H1 (cell line): ENCODE data around the gene FOLR1. TPM values are rescaled to one million over a fixed set of nuclear protein-coding genes. Genes with fewer than 3 reads are reported as not detected.

ENCODE experiments used
- CTCF ChIA-PET: fragments of 300-600 bp; sonication (Branson Sonifier 250); formaldehyde crosslinking; loops from one replicate; lab custom pipeline; 2021; ENCODE audit not compliant: partially characterized antibody; lab: Charles Lee
- POLR2A ChIA-PET: fragments of 300-600 bp; sonication (Branson Sonifier 250); formaldehyde crosslinking; loops from one replicate; lab custom pipeline; 2021; ENCODE audit warnings: inconsistent platforms; ENCODE audit not compliant: partially characterized antibody; lab: Charles Lee
- DNase-seq, 2 experiments: peaks; one replicate each; pipeline versions ENCODE4 v3.0.0 to v3.0.0-alpha.2; 2010 to 2022; ENCODE audit warnings: low spot score in 2 of 2, low read depth in 1 of 2, mixed read lengths in 1 of 2
- FAIRE-seq: peaks from 2 replicates; lab custom pipeline; 2011; peaks lifted over from hg19 to GRCh38; lab: Jason Lieb, UNC
- H2AFZ ChIP-seq: 2 replicates; pipeline ENCODE4 v1.8.1; 2012; ENCODE audit warnings: low read length, inconsistent platforms
- H2AK5ac ChIP-seq: 2 replicates; pipeline ENCODE4 v1.6.1; 2013; ENCODE audit warnings: low read depth, low read length
- H2BK120ac ChIP-seq: replicated peaks from 2 replicates; pipeline ENCODE3; 2013; ENCODE audit warnings: low read depth, low read length, inconsistent platforms
- H2BK12ac ChIP-seq: 2 replicates; pipeline ENCODE4 v1.6.1; 2013; ENCODE audit warnings: low read depth, low read length
- H2BK15ac ChIP-seq: 2 replicates; pipeline ENCODE4 v1.6.1; 2013; ENCODE audit warnings: low read length
- H2BK20ac ChIP-seq: 2 replicates; pipeline ENCODE4 v1.6.1; 2013; ENCODE audit warnings: low read length
- H2BK5ac ChIP-seq: 2 replicates; pipeline ENCODE4 v1.6.1; 2013; ENCODE audit warnings: low read depth, low read length
- H3K14ac ChIP-seq: 2 replicates; pipeline ENCODE4 v1.6.1; 2013; ENCODE audit warnings: inconsistent platforms; ENCODE audit not compliant: insufficient read length
- H3K18ac ChIP-seq: 2 replicates; pipeline ENCODE4 v1.6.1; 2013; ENCODE audit warnings: low read length; ENCODE audit errors: extremely low read depth
- H3K23ac ChIP-seq: 2 replicates; pipeline ENCODE4 v1.6.1; 2013; ENCODE audit warnings: inconsistent platforms; ENCODE audit not compliant: insufficient read length
- H3K23me2 ChIP-seq: 2 replicates; pipeline ENCODE4 v1.6.1; 2013; ENCODE audit warnings: low read depth, low read length
- H3K27ac ChIP-seq: 2 replicates; pipeline ENCODE4 v1.6.1; 2011; ENCODE audit warnings: low read depth, low read length, inconsistent platforms
- H3K27me3 ChIP-seq, 4 experiments: replicated peaks in 1 of 4; 1 replicate in 1 of 4; 2 replicates in 3 of 4; pipeline versions ENCODE4 v1.6.1 to v1.8.1; 2011 to 2013; ENCODE audit warnings: low read length in 3 of 4, mild to moderate bottlenecking in 3 of 4, inconsistent platforms in 2 of 4, mixed read lengths in 2 of 4, moderate library complexity in 1 of 4; ENCODE audit not compliant: control insufficient read depth in 3 of 4, insufficient read depth in 3 of 4; ENCODE audit errors: extremely low read depth in 1 of 4
- H3K36me3 ChIP-seq, 4 experiments: 2 replicates each; pipeline versions ENCODE4 v1.6.1 to v1.8.1; 2011 to 2013; ENCODE audit warnings: mild to moderate bottlenecking in 4 of 4, low read length in 3 of 4, moderate library complexity in 2 of 4, control low read depth in 1 of 4, inconsistent platforms in 1 of 4; ENCODE audit not compliant: insufficient read depth in 4 of 4, control insufficient read depth in 2 of 4
- H3K4ac ChIP-seq: replicated peaks from 2 replicates; pipeline ENCODE3; 2013; ENCODE audit warnings: low read length, low read depth, mixed read lengths, inconsistent platforms; ENCODE audit not compliant: insufficient read length
- H3K4me1 ChIP-seq, 4 experiments: replicated peaks in 1 of 4; 1 replicate in 1 of 4; 2 replicates in 3 of 4; pipeline versions ENCODE4 v1.6.1 to v1.8.1; 2011 to 2013; ENCODE audit warnings: low read length in 3 of 4, inconsistent platforms in 2 of 4, mixed read lengths in 1 of 4; ENCODE audit not compliant: insufficient read depth in 4 of 4, control insufficient read depth in 3 of 4
- H3K4me2 ChIP-seq, 2 experiments: 2 replicates each; pipeline versions ENCODE4 v1.6.1 to v1.8.1; 2011 to 2013; ENCODE audit warnings: low read depth in 2 of 2, low read length in 2 of 2, control low read depth in 1 of 2, inconsistent platforms in 1 of 2, mild to moderate bottlenecking in 1 of 2; ENCODE audit not compliant: insufficient read depth in 1 of 2
- H3K4me3 ChIP-seq, 4 experiments: fragments of 200-600, 300-600 bp in 1 of 4; sonication (generic), shearing (Covaris generic), sonication (Bioruptor Twin) in 1 of 4; 2 replicates each; pipeline versions ENCODE4 v1.5.1 to v1.8.1; 2011 to 2016; ENCODE audit warnings: low read length in 4 of 4, low read depth in 3 of 4, control low read depth in 2 of 4, inconsistent platforms in 2 of 4, mild to moderate bottlenecking in 2 of 4, mixed read lengths in 1 of 4, moderate library complexity in 1 of 4; ENCODE audit not compliant: insufficient read depth in 2 of 4; ENCODE audit errors: extremely low read depth in 1 of 4
- H3K56ac ChIP-seq: replicated peaks from 2 replicates; pipeline ENCODE3; 2013; ENCODE audit warnings: low read depth, mild to moderate bottlenecking, mixed read lengths, low read length, inconsistent platforms; ENCODE audit not compliant: insufficient read length
- H3K79me1 ChIP-seq: 2 replicates; pipeline ENCODE4 v1.6.1; 2013; ENCODE audit warnings: low read depth, low read length, control low read depth
- H3K79me2 ChIP-seq, 2 experiments: 2 replicates each; pipeline versions ENCODE4 v1.6.1 to v1.8.1; 2012 to 2013; ENCODE audit warnings: low read length in 2 of 2, mild to moderate bottlenecking in 2 of 2, inconsistent platforms in 1 of 2; ENCODE audit not compliant: insufficient read depth in 2 of 2, control insufficient read depth in 1 of 2
- H3K9ac ChIP-seq, 4 experiments: replicated peaks in 1 of 4; 1 replicate in 1 of 4; 2 replicates in 3 of 4; pipeline versions ENCODE4 v1.6.1 to v1.8.1; 2011 to 2013; ENCODE audit warnings: low read depth in 3 of 4, low read length in 3 of 4, control low read depth in 2 of 4, mild to moderate bottlenecking in 2 of 4, moderate library complexity in 2 of 4, inconsistent platforms in 1 of 4; ENCODE audit errors: extremely low read depth in 1 of 4
- H3K9me3 ChIP-seq, 2 experiments: 2 replicates each; pipeline versions ENCODE4 v1.6.1 to v1.8.1; 2012 to 2013; ENCODE audit warnings: mild to moderate bottlenecking in 2 of 2, moderate library complexity in 2 of 2, control low read depth in 1 of 2, inconsistent platforms in 1 of 2, low read depth in 1 of 2, low read length in 1 of 2, mixed read lengths in 1 of 2; ENCODE audit not compliant: insufficient read depth in 2 of 2
- H4K20me1 ChIP-seq, 2 experiments: replicated peaks in 1 of 2; 2 replicates each; pipeline versions ENCODE3 to v1.8.1; 2011 to 2013; ENCODE audit warnings: inconsistent platforms in 2 of 2, low read length in 2 of 2, mild to moderate bottlenecking in 1 of 2; ENCODE audit not compliant: insufficient read depth in 2 of 2, control insufficient read depth in 1 of 2
- H4K5ac ChIP-seq: 2 replicates; pipeline ENCODE4 v1.6.1; 2013; ENCODE audit warnings: low read length, low read depth, mixed read lengths, inconsistent platforms; ENCODE audit not compliant: insufficient read length
- H4K8ac ChIP-seq: 2 replicates; pipeline ENCODE4 v1.8.0; 2013; ENCODE audit warnings: mild to moderate bottlenecking, moderate library complexity, low read length, inconsistent platforms; ENCODE audit not compliant: insufficient read depth; ENCODE audit errors: extremely low read depth
- H4K91ac ChIP-seq: replicated peaks from 2 replicates; pipeline ENCODE3; 2013; ENCODE audit warnings: low read length, mixed read lengths, inconsistent platforms; ENCODE audit not compliant: insufficient read length
- FOSL1 ChIP-seq: IDR thresholded peaks from 2 replicates; pipeline ENCODE4 v1.6.1; 2011; ENCODE audit warnings: mild to moderate bottlenecking, low read depth, low read length, moderate library complexity; ENCODE audit not compliant: insufficient read depth
- GABPA ChIP-seq: IDR thresholded peaks from 2 replicates; pipeline ENCODE4 v1.6.1; 2011; ENCODE audit warnings: mild to moderate bottlenecking, low read length, moderate library complexity, borderline replicate concordance; ENCODE audit not compliant: insufficient read depth
- TAF1 ChIP-seq: IDR thresholded peaks from 2 replicates; pipeline ENCODE4 v1.6.1; 2011; ENCODE audit warnings: mild to moderate bottlenecking, low read depth, low read length
- WGBS, 2 experiments: shearing (Covaris generic) in 1 of 2; methylation state at CpG; one replicate each; pipeline versions ENCODE4 v1.1.6 to v1.1.7; 2013 to 2015; ENCODE audit warnings: low lambda C conversion rate in 2 of 2, mixed read lengths in 2 of 2, inconsistent platforms in 1 of 2, low coverage in 1 of 2, missing lambda C conversion rate in 1 of 2; ENCODE audit not compliant: insufficient replicate concordance in 2 of 2, insufficient coverage in 1 of 2, insufficient read length in 1 of 2; ENCODE audit errors: extremely low coverage in 1 of 2, missing lambda C conversion rate in 1 of 2; 5-methylcytosine and 5-hydroxymethylcytosine counted together
- polyA plus RNA-seq, 7 experiments: library from polyadenylated mRNA; depleted of rRNA in 3 of 7; stranded (reverse) in 5 of 7; unstranded in 2 of 7; fragments of >200 nt in 5 of 7; fragments of 200-250 nt in 2 of 7; gene quantifications; 1 replicate in 5 of 7; 2 replicates in 1 of 7; 4 replicates in 1 of 7; pipeline versions ENCODE4 v1.2.1 to v1.2.3, GENCODE V29; 2011 to 2013; ENCODE audit warnings: missing spikeins in 2 of 7, mixed read lengths in 2 of 7
- total RNA-seq: library from RNA; stranded (reverse); fragmentation: NEBNext Ultra II Directional; extraction: Animal tissue kit (Norgen Biotek cat#: 25700); gene quantifications from 2 replicates; pipeline ENCODE4 v1.2.1, GENCODE V29; 2021

Gene FOLR1
- total and polyA plus RNA-seq, 2 of the 8 experiments (the other 6 are each of a cell fraction or from before 2014, with no cell fraction given), result 1.3 TPM; not detected in 1

GRCh38 chr11:72209101-72209500, 17.2 kb downstream of the FOLR1 start:
- Histone ChIP-seq H3K23ac (no peak overlapping the region), H2BK20ac (no peak overlapping the region), H2BK12ac (no peak overlapping the region), H3K4me2 (no peak overlapping the region), H3K27me3 (no peaks in the 10 kb centered on the region), H3K27ac (no peak overlapping the region), H3K56ac (no peak overlapping the region), H4K8ac (no peak overlapping the region), H2BK120ac (no peak overlapping the region), H2AK5ac (no peak overlapping the region), H2AFZ (no peak overlapping the region), H3K79me1 (no peaks in the 10 kb centered on the region), H3K36me3 (no peaks in the 10 kb centered on the region), H4K5ac (no peak overlapping the region), H3K4ac (no peak overlapping the region), H3K4me1 (no peaks in the 10 kb centered on the region), H3K23me2 (no peaks in the 10 kb centered on the region), H3K18ac (no peak overlapping the region), H4K20me1 (no peaks in the 10 kb centered on the region), H3K9me3 (no peaks in the 10 kb centered on the region), H3K79me2 (no peaks in the 10 kb centered on the region), H4K91ac (no peak overlapping the region), H2BK15ac (no peak overlapping the region), H3K9ac (no peak overlapping the region), H3K4me3 (no peak overlapping the region), H2BK5ac (no peak overlapping the region), H3K14ac (no peak overlapping the region)
- ChIA-PET POLR2A (interaction anchor here (0.7 to 1.5 kb wide), 4 partner anchors 14 to 56 kb away, joined by 3 to 4 read pairs (median 4); no protein-coding TSS in a partner anchor), CTCF (interaction anchor here (0.7 to 2.1 kb wide), 4 partner anchors 18 to 222 kb away, joined by 3 to 7 read pairs (median 3); no protein-coding TSS in a partner anchor)
- TF ChIP-seq GABPA (no peak), TAF1 (no peak), FOSL1 (no peak)
- FAIRE-seq, result no peak
- no peak for DNase-seq
- 86% methylated on average over 4 of the region's 4 CpGs; no CpG with 5 or more reads in 1 of the 2 experiments for whole genome bisulfite sequencing, 2 experiments
